Muscle of leg (tissue), 11 donors: Measurements from ENCODE around the gene TSPAN6. TPM values are rescaled to one million over a fixed set of nuclear protein-coding genes. Genes with fewer than 3 reads are reported as not detected.

Source experiments
- DNase-seq: peaks from one replicate; pipeline ENCODE4 v3.0.0; 2013
- H3K27ac ChIP-seq: one replicate; pipeline ENCODE4 v1.5.1; 2013; ENCODE audit warnings: mild to moderate bottlenecking, low read length, control low read depth
- H3K27me3 ChIP-seq: one replicate; pipeline ENCODE4 v1.6.1; 2013; ENCODE audit warnings: low read length; ENCODE audit not compliant: control insufficient read depth, insufficient read depth
- H3K36me3 ChIP-seq: one replicate; pipeline ENCODE4 v1.6.1; 2013; ENCODE audit warnings: low read length; ENCODE audit not compliant: control insufficient read depth, insufficient read depth
- H3K4me1 ChIP-seq: one replicate; pipeline ENCODE4 v1.6.1; 2013; ENCODE audit warnings: low read length; ENCODE audit not compliant: control insufficient read depth, insufficient read depth
- H3K4me3 ChIP-seq: one replicate; pipeline ENCODE4 v1.5.1; 2013; ENCODE audit warnings: low read length, control low read depth
- H3K9me3 ChIP-seq: replicated peaks from 2 replicates; pipeline ENCODE4 v1.6.1; 2013; ENCODE audit warnings: low read depth, low read length; ENCODE audit not compliant: control insufficient read depth
- WGBS: methylation state at CpG from one replicate; pipeline ENCODE4 v1.1.5; 2013; ENCODE audit warnings: missing lambda C conversion rate; ENCODE audit not compliant: insufficient coverage; 5-methylcytosine and 5-hydroxymethylcytosine counted together
- polyA plus RNA-seq, 8 donors: library from polyadenylated mRNA; unstranded; fragments of 120-200 nt; gene quantifications; one replicate each; pipeline versions ENCODE4 v1.2.1 to v1.2.3, GENCODE V29; 2013; ENCODE audit warnings: inconsistent platforms in 1 of 8, low replicate concordance in 1 of 8; ENCODE audit not compliant: insufficient read length in 8 of 8, insufficient read depth in 1 of 8
- total RNA-seq: library from RNA; stranded (reverse); fragments of 120-200 nt; gene quantifications from one replicate; pipeline ENCODE4 v1.2.4, GENCODE V29; 2013

The TSPAN6 gene
- total and polyA plus RNA-seq, 9 donors, result 25.5 to 39.5 (median 29.6) TPM

GRCh38 chrX:100649550-100650356 lies 13.1 kb upstream of the TSPAN6 start:
- Histone ChIP-seq H3K27ac (peak overlapping the region; percentile 95), H3K4me3 (no peak overlapping the region), H3K27me3 (peaks cover 22% of the 10 kb centered on the region), H3K36me3 (peaks cover 4% of the 10 kb centered on the region), H3K4me1 (peaks cover 34% of the 10 kb centered on the region), H3K9me3 (no peaks in the 10 kb centered on the region)
- DNase-seq, result peak; percentile 92
- WGBS, result 24% methylated on average over 6 of the region's 12 CpGs

GRCh38 chrX:100648458-100649417 lies 12.1 kb upstream of the TSPAN6 start:
- peak; percentile 91 for DNase-seq
- Histone ChIP-seq H3K4me1 (peaks cover 37% of the 10 kb centered on the region), H3K9me3 (no peaks in the 10 kb centered on the region), H3K27ac (peak overlapping the region; percentile 95), H3K36me3 (peaks cover 4% of the 10 kb centered on the region), H3K27me3 (peaks cover 24% of the 10 kb centered on the region), H3K4me3 (no peak overlapping the region)
- WGBS, result 60% methylated on average over 1 of the region's 8 CpGs

DNA sequence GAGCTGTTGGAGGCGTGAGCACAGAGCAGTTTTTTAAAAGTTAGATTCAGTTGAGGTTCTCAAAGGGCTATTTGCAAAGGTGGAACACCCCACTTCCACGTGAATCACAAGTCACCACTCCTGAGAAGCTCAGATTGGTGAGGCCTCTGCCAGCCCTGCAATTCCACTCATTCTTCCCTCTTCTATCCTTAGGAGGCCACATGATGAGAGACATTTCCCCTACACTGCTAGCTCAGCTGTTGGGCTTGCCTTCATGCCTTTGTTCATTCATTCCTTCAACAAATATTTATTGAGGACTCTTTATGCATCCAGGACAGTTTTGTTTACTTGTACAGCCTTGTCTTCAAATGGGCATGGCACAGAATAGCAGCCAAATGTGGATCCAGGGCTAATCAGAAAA lies 11.1 kb upstream of the TSPAN6 start:
- Histone ChIP-seq H3K27ac (peak overlapping the region; percentile 95), H3K4me3 (no peak overlapping the region), H3K9me3 (no peaks in the 10 kb centered on the region), H3K4me1 (peaks cover 41% of the 10 kb centered on the region), H3K36me3 (peaks cover 4% of the 10 kb centered on the region), H3K27me3 (peaks cover 26% of the 10 kb centered on the region)
- no peak for DNase-seq
- WGBS, result 11% methylated on average over 1 of the region's 2 CpGs

GRCh38 chrX:100647095-100647494 lies 10.5 kb upstream of the TSPAN6 start:
- Histone ChIP-seq H3K27me3 (peaks cover 26% of the 10 kb centered on the region), H3K4me1 (peaks cover 41% of the 10 kb centered on the region), H3K27ac (peak overlapping the region; percentile 95), H3K9me3 (no peaks in the 10 kb centered on the region), H3K36me3 (peaks cover 4% of the 10 kb centered on the region), H3K4me3 (no peak overlapping the region)
- no CpG with 5 or more reads among the region's 1 CpG for WGBS
- DNase-seq, result peak; percentile 46

GRCh38 chrX:100645106-100645505 lies 8.5 kb upstream of the TSPAN6 start:
- Histone ChIP-seq H3K4me3 (peak overlapping the region; percentile 44), H3K4me1 (peaks cover 40% of the 10 kb centered on the region), H3K27ac (peak overlapping the region; percentile 86), H3K9me3 (no peaks in the 10 kb centered on the region), H3K36me3 (no peaks in the 10 kb centered on the region), H3K27me3 (peaks cover 32% of the 10 kb centered on the region)
- 80% methylated on average over 1 of the region's 4 CpGs for WGBS
- no peak for DNase-seq

- H3K27ac ChIP-seq, result peak within 1 kb of the TSS; percentile 86
- peak within 1 kb of the TSS; percentile 44 for H3K4me3 ChIP-seq
- WGBS, result 31% methylated on average over 8 of the region's 11 CpGs
- DNase-seq, result peak; percentile 86
- H3K27me3 ChIP-seq, result peaks cover 26% of the 10 kb centered on the region
- no peaks in the 10 kb centered on the region for H3K36me3 ChIP-seq
- H3K4me1 ChIP-seq, result peaks cover 31% of the 10 kb centered on the region
- H3K9me3 ChIP-seq, result no peaks in the 10 kb centered on the region
These were observed 7.6 kb upstream of the TSPAN6 start, which contains the start of gene SRPX2 for GRCh38 chrX:100643956-100644860. SRPX2 (plus strand) TSS chrX:100644199; CDS start chrX:100646323, 2,124 bp downstream.

DNA sequence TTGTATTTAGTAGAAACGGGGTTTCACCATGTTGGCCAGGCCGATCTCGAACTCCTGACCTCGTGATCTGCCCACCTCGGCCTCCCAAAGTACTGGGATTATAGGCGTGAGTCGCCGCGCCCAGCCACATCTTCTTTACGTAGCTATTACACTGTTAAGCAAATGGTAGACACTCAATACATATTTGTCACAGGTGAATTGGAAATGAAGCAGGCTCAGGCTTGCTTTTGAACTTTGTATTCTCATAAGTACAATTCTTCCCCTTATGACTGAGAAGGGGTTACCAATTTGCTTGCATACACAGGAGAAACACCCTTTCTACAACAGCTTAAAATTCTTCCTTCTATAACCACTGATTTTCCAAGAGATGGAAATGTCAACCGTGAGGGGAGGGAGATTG lies 6.6 kb upstream of the TSPAN6 start:
- DNase-seq, result no peak
- no peak overlapping the region for H3K4me3 ChIP-seq
- H3K27ac ChIP-seq, result peak overlapping the region; percentile 86
- peaks cover 22% of the 10 kb centered on the region for H3K4me1 ChIP-seq
- no peaks in the 10 kb centered on the region for H3K9me3 ChIP-seq
- H3K36me3 ChIP-seq, result no peaks in the 10 kb centered on the region
- 80% methylated on average over 2 of the region's 11 CpGs for WGBS
- peaks cover 21% of the 10 kb centered on the region for H3K27me3 ChIP-seq

DNA sequence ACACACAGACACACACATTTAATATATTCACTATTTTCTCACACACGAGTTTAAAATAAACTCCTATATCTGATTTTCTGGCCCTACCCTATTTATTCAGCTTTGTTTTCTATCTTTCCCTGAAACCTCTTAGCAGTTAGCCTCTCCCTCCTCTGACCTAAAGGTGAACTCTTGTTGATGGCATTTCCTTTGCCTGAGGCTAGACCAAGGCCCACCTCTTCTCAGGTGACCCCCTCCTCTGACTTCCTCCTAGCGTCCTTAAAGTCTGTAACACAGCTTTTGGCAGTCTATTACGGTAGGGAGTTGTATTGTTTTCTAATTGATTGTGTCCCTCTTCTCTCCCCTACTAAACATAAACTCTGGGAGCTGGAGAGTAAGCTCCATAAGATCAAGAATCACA lies 5.7 kb upstream of the TSPAN6 start:
- peaks cover 19% of the 10 kb centered on the region for H3K27me3 ChIP-seq
- H3K9me3 ChIP-seq, result no peaks in the 10 kb centered on the region
- no peak overlapping the region for H3K4me3 ChIP-seq
- no peak for DNase-seq
- WGBS, result 33% methylated on average over 1 of the region's 3 CpGs
- H3K4me1 ChIP-seq, result peaks cover 13% of the 10 kb centered on the region
- H3K27ac ChIP-seq, result no peak overlapping the region
- no peaks in the 10 kb centered on the region for H3K36me3 ChIP-seq

DNA sequence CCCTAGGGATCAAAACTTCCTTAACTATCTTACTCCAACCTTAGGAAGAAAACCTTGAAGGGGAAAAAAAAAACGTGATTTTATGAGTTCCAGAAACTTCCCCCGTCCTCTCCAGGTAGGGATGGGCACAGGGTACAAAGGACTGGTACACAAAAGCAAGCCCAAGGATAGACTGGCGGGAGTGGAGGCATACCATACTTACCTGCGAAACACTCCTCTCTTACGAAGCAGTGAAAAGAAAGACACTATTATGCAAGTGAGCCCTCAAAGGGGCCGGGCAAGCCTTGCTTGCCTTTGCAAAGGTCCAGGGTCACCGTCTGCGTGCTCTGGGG lies 651 bp downstream of the TSPAN6 start:
- H3K27ac ChIP-seq, result peak overlapping the region; percentile 88
- 24% methylated on average over 7 of the region's 8 CpGs for WGBS
- H3K4me3 ChIP-seq, result peak overlapping the region; percentile 57
- DNase-seq, result no peak
- H3K9me3 ChIP-seq, result no peaks in the 10 kb centered on the region
- H3K27me3 ChIP-seq, result peaks cover 16% of the 10 kb centered on the region
- peaks cover 2% of the 10 kb centered on the region for H3K4me1 ChIP-seq
- H3K36me3 ChIP-seq, result peaks cover 4% of the 10 kb centered on the region
